AG04449 (cell line): ENCODE data around the gene CAVIN1.
"Not testable (repeated sequence)": the region's sequence is repeated elsewhere in the genome, so short reads cannot be mapped to it uniquely, and the experiment has no call there.

Experiments used
- CTCF ChIA-PET: fragments of 350-600 bp; formaldehyde crosslinking; extraction: SDS; loops from one replicate; lab custom pipeline; 2021; ENCODE audit warnings: antibody characterized with exemption; lab: Yijun Ruan, JAX
- POLR2A ChIA-PET: fragments of 400-600, 350-600 bp; formaldehyde crosslinking; extraction: SDS; loops from one replicate; lab custom pipeline; 2020; ENCODE audit warnings: antibody characterized with exemption, inconsistent platforms; lab: Yijun Ruan, JAX
- DNase-seq: peaks from one replicate; pipeline ENCODE4 v3.0.0-alpha.2; 2010; ENCODE audit warnings: low read depth, low spot score
- H3K4me3 ChIP-seq: 2 replicates; pipeline ENCODE4 v1.5.1; 2011; ENCODE audit warnings: low read depth, mild to moderate bottlenecking, control low read depth, low read length
- TF ChIP-seq, protein P1 (sequence below): IDR thresholded peaks from one replicate; pipeline ENCODE4 v1.5.1; 2011; ENCODE audit warnings: mild to moderate bottlenecking, moderate library complexity, low read length, control low read depth, inconsistent platforms; ENCODE audit not compliant: insufficient read depth; ENCODE audit errors: missing control alignments

The CAVIN1 gene

DNA sequence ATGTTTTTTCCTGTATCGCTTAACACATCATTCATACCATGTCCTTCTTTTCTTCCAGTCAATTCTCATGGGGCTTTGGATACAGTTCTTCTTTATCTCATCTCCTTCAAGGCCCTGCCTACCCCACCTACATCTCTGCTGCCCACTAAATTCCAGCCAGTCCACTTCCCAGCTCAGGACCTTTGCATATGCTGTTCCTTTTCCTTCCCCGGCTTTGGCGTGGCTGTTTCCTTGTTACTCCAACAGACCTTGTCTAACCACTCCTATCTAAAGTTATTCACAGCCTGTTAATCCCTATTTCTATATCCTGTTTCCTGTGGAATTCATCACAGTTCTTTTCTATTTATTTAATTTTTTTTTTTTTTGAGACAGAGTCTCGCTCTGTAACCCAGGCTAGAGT is 28.2 kb downstream of the CAVIN1 start:
- ChIA-PET CTCF (interaction anchor here (1.1 to 4.0 kb wide), 3 partner anchors 8 to 83 kb away, joined by 3 to 15 read pairs (median 11); no protein-coding TSS in a partner anchor), POLR2A (no interaction called here)
- TF ChIP-seq, protein P1, sequence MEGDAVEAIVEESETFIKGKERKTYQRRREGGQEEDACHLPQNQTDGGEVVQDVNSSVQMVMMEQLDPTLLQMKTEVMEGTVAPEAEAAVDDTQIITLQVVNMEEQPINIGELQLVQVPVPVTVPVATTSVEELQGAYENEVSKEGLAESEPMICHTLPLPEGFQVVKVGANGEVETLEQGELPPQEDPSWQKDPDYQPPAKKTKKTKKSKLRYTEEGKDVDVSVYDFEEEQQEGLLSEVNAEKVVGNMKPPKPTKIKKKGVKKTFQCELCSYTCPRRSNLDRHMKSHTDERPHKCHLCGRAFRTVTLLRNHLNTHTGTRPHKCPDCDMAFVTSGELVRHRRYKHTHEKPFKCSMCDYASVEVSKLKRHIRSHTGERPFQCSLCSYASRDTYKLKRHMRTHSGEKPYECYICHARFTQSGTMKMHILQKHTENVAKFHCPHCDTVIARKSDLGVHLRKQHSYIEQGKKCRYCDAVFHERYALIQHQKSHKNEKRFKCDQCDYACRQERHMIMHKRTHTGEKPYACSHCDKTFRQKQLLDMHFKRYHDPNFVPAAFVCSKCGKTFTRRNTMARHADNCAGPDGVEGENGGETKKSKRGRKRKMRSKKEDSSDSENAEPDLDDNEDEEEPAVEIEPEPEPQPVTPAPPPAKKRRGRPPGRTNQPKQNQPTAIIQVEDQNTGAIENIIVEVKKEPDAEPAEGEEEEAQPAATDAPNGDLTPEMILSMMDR, result no peak
- no peak overlapping the region for H3K4me3 ChIP-seq
- DNase-seq, result no peak

DNA sequence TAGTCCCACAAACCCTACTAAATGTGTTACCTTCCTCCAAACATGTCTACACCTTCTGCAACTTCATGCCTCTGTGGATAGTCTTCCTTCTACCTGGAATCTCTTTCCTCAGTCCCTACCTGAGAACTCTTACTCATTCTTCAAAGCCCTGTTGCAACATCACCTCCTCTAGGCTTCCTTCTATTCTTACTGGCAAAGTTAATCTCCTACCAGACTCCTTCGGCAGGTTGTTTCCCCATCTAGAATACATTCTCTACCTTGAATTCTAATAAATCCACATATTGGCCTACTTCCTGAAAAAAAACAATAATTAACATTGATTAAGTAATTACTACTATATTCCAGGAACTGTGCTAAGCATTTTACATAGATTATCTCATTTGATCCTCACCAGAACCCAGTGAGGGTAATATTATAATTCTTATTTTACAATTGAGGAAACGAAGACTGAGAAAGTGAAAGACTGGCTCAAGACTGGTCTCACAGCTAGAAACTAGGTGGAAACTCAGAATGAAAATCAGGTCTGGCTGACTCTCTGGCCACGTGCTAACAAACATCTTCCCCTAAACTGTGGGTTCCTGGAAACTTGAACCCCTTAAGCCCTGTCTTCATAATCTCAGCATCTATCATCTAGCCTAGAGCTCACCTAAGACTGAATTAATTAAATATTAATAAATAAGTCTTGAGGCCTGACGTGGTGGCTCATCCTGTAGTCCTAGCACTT is 30.2 kb downstream of the CAVIN1 start:
- ChIA-PET POLR2A (interaction anchor here (0.6 kb wide), 1 partner anchor 30 kb away, joined by 3 read pairs; the partner anchor contains the start of gene CAVIN1), CTCF (interaction anchor here (1.8 to 4.0 kb wide), 2 partner anchors 10 to 13 kb away, joined by 6 to 11 read pairs; no protein-coding TSS in a partner anchor)
- no peak for DNase-seq
- no peak overlapping the region for H3K4me3 ChIP-seq
- TF ChIP-seq, protein P1, result no peak

DNA sequence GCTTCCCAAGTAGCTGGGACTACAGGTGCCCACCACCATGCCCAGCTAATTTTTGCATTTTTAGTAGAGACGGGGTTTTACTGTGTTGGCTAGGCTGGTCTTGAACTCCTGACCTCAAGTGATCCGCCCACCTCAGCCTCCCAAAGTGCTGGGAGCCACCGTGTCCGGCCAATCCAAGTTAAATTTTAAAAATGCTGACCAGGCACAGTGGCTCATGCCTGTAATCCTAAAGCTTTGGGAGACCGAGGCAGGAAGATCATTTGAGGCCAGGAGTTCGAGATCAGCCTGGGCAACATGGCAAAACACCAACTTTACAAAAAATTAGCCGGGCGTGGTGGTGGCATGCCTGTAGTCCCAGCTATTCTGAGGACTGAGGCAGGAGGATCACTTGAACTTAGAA is 31.6 kb downstream of the CAVIN1 start:
- POLR2A ChIA-PET, result interaction anchor here (0.7 kb wide), 1 partner anchor 16 kb away, joined by 3 read pairs; no protein-coding TSS in a partner anchor
- H3K4me3 ChIP-seq, result not testable (repeated sequence)

DNA sequence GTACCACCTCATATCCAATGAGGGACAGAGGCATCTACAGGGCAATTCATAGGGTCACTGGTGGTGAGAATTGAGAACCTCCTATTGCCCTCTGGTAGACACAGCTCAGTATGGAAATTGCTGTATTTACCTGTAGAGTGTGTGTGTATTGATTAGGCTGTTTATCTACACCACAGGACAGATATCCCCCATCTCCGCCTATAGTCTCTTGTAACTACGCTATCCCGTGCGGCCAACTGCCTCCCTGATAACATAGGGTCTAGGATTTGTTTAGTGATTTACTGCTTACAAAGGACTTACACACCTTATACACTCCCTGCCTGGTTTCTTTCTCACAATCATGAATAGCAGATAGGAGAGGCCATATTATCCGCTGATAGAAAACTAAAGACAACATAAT is 33.2 kb downstream of the CAVIN1 start:
- POLR2A ChIA-PET, result interaction anchor here (0.7 kb wide), 1 partner anchor 10 kb away, joined by 3 read pairs; no protein-coding TSS in a partner anchor
- no peak overlapping the region for H3K4me3 ChIP-seq
- CTCF ChIA-PET, result interaction anchor here (0.7 to 3.0 kb wide), 5 partner anchors 8 to 137 kb away, joined by 3 to 14 read pairs (median 4); no protein-coding TSS in a partner anchor
- TF ChIP-seq, protein P1, result no peak
- no peak for DNase-seq

More for the DNA sequence above, 31.6 kb downstream of the CAVIN1 start:
- DNase-seq, result not testable (repeated sequence)
- CTCF ChIA-PET, result interaction anchor here (1.0 to 4.0 kb wide), 4 partner anchors 12 to 136 kb away, joined by 3 to 11 read pairs (median 3); no protein-coding TSS in a partner anchor

DNA sequence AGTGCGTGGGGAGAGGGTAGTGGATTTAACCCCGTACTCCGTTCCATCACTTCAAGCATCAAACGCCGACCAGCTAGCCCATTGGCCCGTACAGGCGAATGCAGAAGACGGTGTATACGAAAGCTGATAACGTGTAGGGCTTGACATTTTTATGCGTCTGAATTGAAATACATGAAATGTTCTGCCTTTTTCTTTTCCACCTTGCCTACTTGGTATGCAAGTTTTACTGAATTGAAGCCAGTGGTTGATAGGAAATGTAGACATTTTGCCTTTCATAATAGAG is 34.0 kb downstream of the CAVIN1 start:
- TF ChIP-seq, protein P1, result no peak
- ChIA-PET CTCF (interaction anchor here (0.8 to 3.0 kb wide), 8 partner anchors 9 to 269 kb away, joined by 3 to 14 read pairs (median 4); no protein-coding TSS in a partner anchor), POLR2A (interaction anchor here (0.6 to 1.6 kb wide), 9 partner anchors 10 to 129 kb away, joined by 3 to 10 read pairs (median 4); partner anchors contain the start of gene CAVIN1)
- peak overlapping the region; percentile 40 for H3K4me3 ChIP-seq
- no peak for DNase-seq

DNA sequence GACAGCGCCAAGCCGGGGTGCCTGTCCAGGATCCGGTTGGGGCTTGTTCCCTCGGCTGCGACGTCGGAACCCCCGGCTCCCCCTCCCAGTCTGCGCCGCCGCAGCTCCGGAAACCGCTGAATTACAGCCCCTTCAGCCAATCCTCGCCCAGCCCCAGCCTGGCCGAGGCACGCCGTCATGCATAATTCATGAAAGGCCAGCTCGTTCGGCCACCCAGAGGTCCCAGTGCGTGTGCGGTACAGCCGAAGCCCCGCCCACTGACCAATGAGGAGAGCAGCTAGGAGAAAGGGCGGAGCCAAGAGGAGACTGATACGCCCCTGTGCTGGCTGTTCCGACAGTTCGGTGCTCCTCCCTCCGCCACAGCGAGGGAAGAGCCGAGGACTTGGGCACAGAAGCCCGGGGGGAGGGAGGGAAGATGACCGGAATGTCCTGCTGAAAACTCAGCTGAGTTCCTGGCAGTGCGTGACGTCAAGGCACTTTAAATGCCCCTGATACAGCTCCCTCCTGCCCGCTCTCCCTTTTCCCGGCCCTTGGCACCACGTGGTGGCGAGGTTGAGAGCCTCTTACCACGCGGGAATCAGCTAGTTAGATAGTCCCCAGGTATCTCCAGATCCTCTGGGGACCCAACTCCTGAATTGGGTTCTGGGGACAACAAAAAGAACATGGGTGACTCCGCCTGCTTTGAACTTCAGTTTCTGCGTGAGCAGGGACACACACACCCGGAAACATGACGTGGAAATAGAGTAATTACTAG is 34.5 kb downstream of the CAVIN1 start, which contains the start of gene STAT3:
Gene STAT3, minus strand, starts transcription at position 62 of the 754 bp plus-strand sequence. CDS start 39,926 bp downstream, outside the sequence.
- DNase-seq, result peak; percentile 98
- TF ChIP-seq, protein P1, result no peak
- H3K4me3 ChIP-seq, result peak within 1 kb of the TSS; percentile 96
- ChIA-PET CTCF (interaction anchor here (0.8 to 3.0 kb wide), 10 partner anchors 9 to 268 kb away, joined by 3 to 14 read pairs (median 4); no protein-coding TSS in a partner anchor), POLR2A (interaction anchor here (0.6 to 1.6 kb wide), 13 partner anchors 11 to 132 kb away, joined by 3 to 10 read pairs (median 4); partner anchors contain the start of gene CAVIN1)
